GM23338 (cell line): ENCODE results near the gene USPL1. TPM values are rescaled to one million over a fixed set of nuclear protein-coding genes. Genes with fewer than 3 reads are reported as not detected.

Experiments used
- ATAC-seq: fragments of 200-7000 bp; cut with Tn5 transposase; 3 replicates; pipeline ENCODE4 v1.9.1; 2020
- DNase-seq: peaks from one replicate; pipeline ENCODE4 v3.0.0-alpha.2; 2015; ENCODE audit warnings: low spot score
- H2AFZ ChIP-seq: fragments of 200-600 bp; sonication (generic); 2 replicates; pipeline ENCODE4 v1.8.0; 2016; ENCODE audit warnings: antibody characterized with exemption, mild to moderate bottlenecking, moderate library complexity
- H3F3A ChIP-seq: fragments of 200-600 bp; sonication (generic); replicated peaks from 2 replicates; pipeline ENCODE4 v1.8.0; 2017; ENCODE audit warnings: antibody characterized with exemption, mixed run types, low read depth
- H3K27ac ChIP-seq: fragments of 200-600 bp; sonication (generic); 2 replicates; pipeline ENCODE4 v1.6.1; 2016; ENCODE audit warnings: low read depth
- H3K27me3 ChIP-seq: fragments of 200-600 bp; sonication (generic); 2 replicates; pipeline ENCODE4 v1.8.0; 2016; ENCODE audit warnings: mild to moderate bottlenecking, mixed run types, moderate library complexity; ENCODE audit not compliant: insufficient read depth
- H3K36me3 ChIP-seq: fragments of 200-600 bp; sonication (generic); 2 replicates; pipeline ENCODE4 v1.8.0; 2016; ENCODE audit warnings: mild to moderate bottlenecking; ENCODE audit not compliant: insufficient read depth
- H3K4me1 ChIP-seq: fragments of 200-600 bp; sonication (generic); 2 replicates; pipeline ENCODE4 v1.8.0; 2016; ENCODE audit warnings: mild to moderate bottlenecking, moderate library complexity; ENCODE audit not compliant: insufficient read depth
- H3K4me2 ChIP-seq: fragments of 200-600 bp; sonication (generic); 2 replicates; pipeline ENCODE4 v1.7.1; 2017; ENCODE audit warnings: mixed run types
- H3K4me3 ChIP-seq: fragments of 200-600 bp; sonication (generic); 2 replicates; pipeline ENCODE4 v1.6.1; 2016; ENCODE audit warnings: mixed run types
- H3K79me2 ChIP-seq: fragments of 200-600 bp; sonication (generic); replicated peaks from 2 replicates; pipeline ENCODE4 v1.8.0; 2017; ENCODE audit warnings: mild to moderate bottlenecking; ENCODE audit not compliant: insufficient read depth
- H3K9me2 ChIP-seq: fragments of 200-600 bp; sonication (generic); 2 replicates; pipeline ENCODE4 v1.8.0; 2017; ENCODE audit not compliant: insufficient read depth
- H4K20me1 ChIP-seq: fragments of 200-600 bp; sonication (generic); replicated peaks from 2 replicates; pipeline ENCODE4 v1.8.0; 2017; ENCODE audit warnings: mild to moderate bottlenecking; ENCODE audit not compliant: insufficient read depth
- H3K27ac Mint-ChIP-seq: 2 replicates; pipeline ENCODE4 v1.8.0; 2020; ENCODE audit warnings: inconsistent platforms, mild to moderate bottlenecking, moderate library complexity, mixed read lengths
- H3K27me3 Mint-ChIP-seq: 3 replicates; pipeline ENCODE4 v1.8.0; 2022; ENCODE audit warnings: low read depth, mild to moderate bottlenecking, moderate library complexity, mixed read lengths, inconsistent platforms; ENCODE audit not compliant: insufficient read depth, poor library complexity
- H3K36me3 Mint-ChIP-seq: 3 replicates; pipeline ENCODE4 v1.8.0; 2021; ENCODE audit warnings: low read depth, mild to moderate bottlenecking, inconsistent platforms, moderate library complexity, mixed read lengths
- H3K4me1 Mint-ChIP-seq: 3 replicates; pipeline ENCODE4 v1.8.0; 2020; ENCODE audit warnings: mild to moderate bottlenecking, inconsistent platforms, mixed read lengths
- H3K4me3 Mint-ChIP-seq: 3 replicates; pipeline ENCODE4 v1.8.0; 2021; ENCODE audit warnings: moderate library complexity, mild to moderate bottlenecking, inconsistent platforms, mixed read lengths
- H3K9me3 Mint-ChIP-seq: 3 replicates; pipeline ENCODE4 v1.8.0; 2020; ENCODE audit warnings: moderate library complexity, mild to moderate bottlenecking, inconsistent platforms, mixed read lengths
- CREB1 ChIP-seq: fragments of 250-450 bp; sonication (Bioruptor Pico); IDR thresholded peaks from 2 replicates; pipeline ENCODE4 v1.5.0; 2020; ENCODE audit warnings: low read depth, mild to moderate bottlenecking, moderate library complexity
- CTCF ChIP-seq, 2 experiments: fragments of 200-600 bp in 1 of 2; sonication (generic) in 1 of 2; conservative IDR thresholded peaks; 2 replicates each; pipeline versions ENCODE4 v1.5.1 to v1.6.1; 2016 to 2017; ENCODE audit warnings: antibody characterized with exemption in 2 of 2, low read depth in 2 of 2, mild to moderate bottlenecking in 2 of 2, moderate library complexity in 1 of 2
- ETS1 ChIP-seq: IDR thresholded peaks from 2 replicates; pipeline ENCODE4 v1.6.1; 2016; ENCODE audit warnings: antibody characterized with exemption
- EZH2 ChIP-seq: fragments of 200-600 bp; sonication (generic); IDR thresholded peaks from one replicate; pipeline ENCODE4 v1.8.0; 2017; ENCODE audit warnings: antibody characterized with exemption, mild to moderate bottlenecking, low read depth; ENCODE audit not compliant: unreplicated experiment
- EZH2phosphoT487 ChIP-seq: fragments of 200-600 bp; sonication (generic); IDR thresholded peaks from one replicate; pipeline ENCODE4 v1.8.1; 2018; ENCODE audit warnings: antibody characterized with exemption; ENCODE audit not compliant: unreplicated experiment
- NANOG ChIP-seq: IDR thresholded peaks from 2 replicates; pipeline ENCODE4 v1.6.1; 2016; ENCODE audit warnings: antibody characterized with exemption, borderline replicate concordance
- POLR2AphosphoS5 ChIP-seq: IDR thresholded peaks from 2 replicates; pipeline ENCODE4 v1.6.1; 2016; ENCODE audit warnings: antibody characterized with exemption, low read depth
- REST ChIP-seq: IDR thresholded peaks from one replicate; pipeline ENCODE4 v1.6.1; 2018; ENCODE audit warnings: antibody characterized with exemption; ENCODE audit not compliant: unreplicated experiment
- STAT1 ChIP-seq: IDR thresholded peaks from one replicate; pipeline ENCODE4 v1.6.1; 2016; ENCODE audit warnings: antibody characterized with exemption; ENCODE audit not compliant: unreplicated experiment
- ZNF114 ChIP-seq: fragments of 250-450 bp; sonication (Bioruptor Pico); IDR thresholded peaks from 2 replicates; pipeline ENCODE4 v1.5.0; 2020; ENCODE audit warnings: mild to moderate bottlenecking, moderate library complexity
- ZNF331 ChIP-seq: fragments of 250-450 bp; sonication (Bioruptor Pico); IDR thresholded peaks from 2 replicates; pipeline ENCODE4 v1.5.0; 2020; ENCODE audit warnings: low read depth, mild to moderate bottlenecking, moderate library complexity
- polyA plus RNA-seq: library from polyadenylated mRNA; unstranded; fragments of >200 nt; fragmentation: Nextera tagmentation; extraction: Ambion mirVana; gene quantifications from 2 replicates; pipeline ENCODE4 v1.2.1, GENCODE V29; 2016
- total RNA-seq: library from RNA; depleted of rRNA; stranded (reverse); fragments of >200 nt; shearing (Covaris generic); gene quantifications from 2 replicates; pipeline ENCODE4 v1.2.3, GENCODE V29; 2014

The USPL1 gene
- total and polyA plus RNA-seq, 2 experiments from 2014 or later, result 12.4 to 24.1 TPM

GRCh38 chr13:30665638-30666037 is 47.9 kb downstream of the USPL1 start (continued):
- no peak for TF ChIP-seq ETS1
- no peak for TF ChIP-seq EZH2phosphoT487
- TF ChIP-seq NANOG, result no peak
- TF ChIP-seq STAT1, result no peak
- no peak for TF ChIP-seq ZNF331 (CRISPR knock-in tag)
- no peak for TF ChIP-seq CREB1
- TF ChIP-seq ZNF114, result no peak
- TF ChIP-seq EZH2, result no peak
- no peak for TF ChIP-seq CTCF (conservative IDR thresholded peaks at IDR 0.05; ENCODE audit: low read depth in 2 of 2)
- TF ChIP-seq REST, result no peak

GRCh38 chr13:30666113-30666512 is 48.4 kb downstream of the USPL1 start:
- no peaks in the 10 kb centered on the region for H3K79me2 ChIP-seq
- no peaks in the 10 kb centered on the region for H4K20me1 ChIP-seq
- H3K27me3 Mint-ChIP-seq, result no peaks in the 10 kb centered on the region
- H3K27ac Mint-ChIP-seq, result no peak overlapping the region
- H3K4me3 Mint-ChIP-seq, result no peak overlapping the region
- no peaks in the 10 kb centered on the region for H3K4me1 ChIP-seq
- no peak overlapping the region for H3K27ac ChIP-seq
- no peaks in the 10 kb centered on the region for H3K27me3 ChIP-seq
- H3F3A ChIP-seq, result no peaks in the 10 kb centered on the region
- no peaks in the 10 kb centered on the region for H3K9me3 Mint-ChIP-seq
- no peak overlapping the region for H3K4me3 ChIP-seq
- H3K9me2 ChIP-seq, result no peaks in the 10 kb centered on the region
- H3K4me1 Mint-ChIP-seq, result 0 out of 3 replicates have a peak, but pooled peaks cover 3% of the 10 kb centered on the region
- ATAC-seq, result peak; percentile 63
- TF ChIP-seq ZNF114 (no peak), ETS1 (no peak), EZH2phosphoT487 (no peak), NANOG (no peak), POLR2AphosphoS5 (no peak), ZNF331 (CRISPR knock-in tag) (no peak), CTCF (conservative IDR thresholded peaks at IDR 0.05; ENCODE audit: low read depth in 2 of 2) (no peak)
- no peak overlapping the region for H3K4me2 ChIP-seq
- peak; percentile 39 for DNase-seq
- H2AFZ ChIP-seq, result 0 out of 2 replicates have a peak overlapping the region, but pooled peaks have one; percentile 47
- H3K36me3 ChIP-seq, result no peaks in the 10 kb centered on the region
- no peaks in the 10 kb centered on the region for H3K36me3 Mint-ChIP-seq
